GM23338 (cell line): ENCODE data around the gene BCL2. TPM values are rescaled to one million over a fixed set of nuclear protein-coding genes. Genes with fewer than 3 reads are reported as not detected.

Experiments
- ATAC-seq: fragments of 200-7000 bp; cut with Tn5 transposase; 3 replicates; pipeline ENCODE4 v1.9.1; 2020
- DNase-seq: peaks from one replicate; pipeline ENCODE4 v3.0.0-alpha.2; 2015; ENCODE audit warnings: low spot score
- H2AFZ ChIP-seq: fragments of 200-600 bp; sonication (generic); 2 replicates; pipeline ENCODE4 v1.8.0; 2016; ENCODE audit warnings: antibody characterized with exemption, mild to moderate bottlenecking, moderate library complexity
- H3F3A ChIP-seq: fragments of 200-600 bp; sonication (generic); replicated peaks from 2 replicates; pipeline ENCODE4 v1.8.0; 2017; ENCODE audit warnings: antibody characterized with exemption, mixed run types, low read depth
- H3K27ac ChIP-seq: fragments of 200-600 bp; sonication (generic); 2 replicates; pipeline ENCODE4 v1.6.1; 2016; ENCODE audit warnings: low read depth
- H3K27me3 ChIP-seq: fragments of 200-600 bp; sonication (generic); 2 replicates; pipeline ENCODE4 v1.8.0; 2016; ENCODE audit warnings: mild to moderate bottlenecking, mixed run types, moderate library complexity; ENCODE audit not compliant: insufficient read depth
- H3K36me3 ChIP-seq: fragments of 200-600 bp; sonication (generic); 2 replicates; pipeline ENCODE4 v1.8.0; 2016; ENCODE audit warnings: mild to moderate bottlenecking; ENCODE audit not compliant: insufficient read depth
- H3K4me1 ChIP-seq: fragments of 200-600 bp; sonication (generic); 2 replicates; pipeline ENCODE4 v1.8.0; 2016; ENCODE audit warnings: mild to moderate bottlenecking, moderate library complexity; ENCODE audit not compliant: insufficient read depth
- H3K4me2 ChIP-seq: fragments of 200-600 bp; sonication (generic); 2 replicates; pipeline ENCODE4 v1.7.1; 2017; ENCODE audit warnings: mixed run types
- H3K4me3 ChIP-seq: fragments of 200-600 bp; sonication (generic); 2 replicates; pipeline ENCODE4 v1.6.1; 2016; ENCODE audit warnings: mixed run types
- H3K79me2 ChIP-seq: fragments of 200-600 bp; sonication (generic); replicated peaks from 2 replicates; pipeline ENCODE4 v1.8.0; 2017; ENCODE audit warnings: mild to moderate bottlenecking; ENCODE audit not compliant: insufficient read depth
- H3K9me2 ChIP-seq: fragments of 200-600 bp; sonication (generic); 2 replicates; pipeline ENCODE4 v1.8.0; 2017; ENCODE audit not compliant: insufficient read depth
- H4K20me1 ChIP-seq: fragments of 200-600 bp; sonication (generic); replicated peaks from 2 replicates; pipeline ENCODE4 v1.8.0; 2017; ENCODE audit warnings: mild to moderate bottlenecking; ENCODE audit not compliant: insufficient read depth
- H3K27ac Mint-ChIP-seq: 2 replicates; pipeline ENCODE4 v1.8.0; 2020; ENCODE audit warnings: inconsistent platforms, mild to moderate bottlenecking, moderate library complexity, mixed read lengths
- H3K27me3 Mint-ChIP-seq: 3 replicates; pipeline ENCODE4 v1.8.0; 2022; ENCODE audit warnings: low read depth, mild to moderate bottlenecking, moderate library complexity, mixed read lengths, inconsistent platforms; ENCODE audit not compliant: insufficient read depth, poor library complexity
- H3K36me3 Mint-ChIP-seq: 3 replicates; pipeline ENCODE4 v1.8.0; 2021; ENCODE audit warnings: low read depth, mild to moderate bottlenecking, inconsistent platforms, moderate library complexity, mixed read lengths
- H3K4me1 Mint-ChIP-seq: 3 replicates; pipeline ENCODE4 v1.8.0; 2020; ENCODE audit warnings: mild to moderate bottlenecking, inconsistent platforms, mixed read lengths
- H3K4me3 Mint-ChIP-seq: 3 replicates; pipeline ENCODE4 v1.8.0; 2021; ENCODE audit warnings: moderate library complexity, mild to moderate bottlenecking, inconsistent platforms, mixed read lengths
- H3K9me3 Mint-ChIP-seq: 3 replicates; pipeline ENCODE4 v1.8.0; 2020; ENCODE audit warnings: moderate library complexity, mild to moderate bottlenecking, inconsistent platforms, mixed read lengths
- CREB1 ChIP-seq: fragments of 250-450 bp; sonication (Bioruptor Pico); IDR thresholded peaks from 2 replicates; pipeline ENCODE4 v1.5.0; 2020; ENCODE audit warnings: low read depth, mild to moderate bottlenecking, moderate library complexity
- CTCF ChIP-seq, 2 experiments: fragments of 200-600 bp in 1 of 2; sonication (generic) in 1 of 2; conservative IDR thresholded peaks; 2 replicates each; pipeline versions ENCODE4 v1.5.1 to v1.6.1; 2016 to 2017; ENCODE audit warnings: antibody characterized with exemption in 2 of 2, low read depth in 2 of 2, mild to moderate bottlenecking in 2 of 2, moderate library complexity in 1 of 2
- ETS1 ChIP-seq: IDR thresholded peaks from 2 replicates; pipeline ENCODE4 v1.6.1; 2016; ENCODE audit warnings: antibody characterized with exemption
- EZH2 ChIP-seq: fragments of 200-600 bp; sonication (generic); IDR thresholded peaks from one replicate; pipeline ENCODE4 v1.8.0; 2017; ENCODE audit warnings: antibody characterized with exemption, mild to moderate bottlenecking, low read depth; ENCODE audit not compliant: unreplicated experiment
- EZH2phosphoT487 ChIP-seq: fragments of 200-600 bp; sonication (generic); IDR thresholded peaks from one replicate; pipeline ENCODE4 v1.8.1; 2018; ENCODE audit warnings: antibody characterized with exemption; ENCODE audit not compliant: unreplicated experiment
- JUNB ChIP-seq: IDR thresholded peaks from one replicate; pipeline ENCODE4 v1.6.1; 2016; ENCODE audit warnings: antibody characterized with exemption; ENCODE audit not compliant: unreplicated experiment
- NANOG ChIP-seq: IDR thresholded peaks from 2 replicates; pipeline ENCODE4 v1.6.1; 2016; ENCODE audit warnings: antibody characterized with exemption, borderline replicate concordance
- POLR2AphosphoS5 ChIP-seq: IDR thresholded peaks from 2 replicates; pipeline ENCODE4 v1.6.1; 2016; ENCODE audit warnings: antibody characterized with exemption, low read depth
- REST ChIP-seq: IDR thresholded peaks from one replicate; pipeline ENCODE4 v1.6.1; 2018; ENCODE audit warnings: antibody characterized with exemption; ENCODE audit not compliant: unreplicated experiment
- STAT1 ChIP-seq: IDR thresholded peaks from one replicate; pipeline ENCODE4 v1.6.1; 2016; ENCODE audit warnings: antibody characterized with exemption; ENCODE audit not compliant: unreplicated experiment
- ZNF114 ChIP-seq: fragments of 250-450 bp; sonication (Bioruptor Pico); IDR thresholded peaks from 2 replicates; pipeline ENCODE4 v1.5.0; 2020; ENCODE audit warnings: mild to moderate bottlenecking, moderate library complexity
- ZNF331 ChIP-seq: fragments of 250-450 bp; sonication (Bioruptor Pico); IDR thresholded peaks from 2 replicates; pipeline ENCODE4 v1.5.0; 2020; ENCODE audit warnings: low read depth, mild to moderate bottlenecking, moderate library complexity
- ZNF462 ChIP-seq: fragments of 250-450 bp; sonication (Bioruptor Pico); IDR thresholded peaks from 2 replicates; pipeline ENCODE4 v1.5.0; 2020; ENCODE audit warnings: mild to moderate bottlenecking, moderate library complexity
- polyA plus RNA-seq: library from polyadenylated mRNA; unstranded; fragments of >200 nt; fragmentation: Nextera tagmentation; extraction: Ambion mirVana; gene quantifications from 2 replicates; pipeline ENCODE4 v1.2.1, GENCODE V29; 2016
- total RNA-seq: library from RNA; depleted of rRNA; stranded (reverse); fragments of >200 nt; shearing (Covaris generic); gene quantifications from 2 replicates; pipeline ENCODE4 v1.2.3, GENCODE V29; 2014

The BCL2 gene
- total and polyA plus RNA-seq, 2 experiments from 2014 or later, result 1.2 to 4.0 TPM

- TF ChIP-seq ZNF462 (CRISPR knock-in tag), result no peak
Measured at GRCh38 chr18:63247506-63247905, 72.1 kb downstream of the BCL2 start (continued).

GRCh38 chr18:63245600-63245999 is 74.0 kb downstream of the BCL2 start:
- Histone ChIP-seq H3K79me2 (no peaks in the 10 kb centered on the region), H3F3A (no peaks in the 10 kb centered on the region), H3K4me2 (no peak overlapping the region), H3K4me1 (no peaks in the 10 kb centered on the region), H3K27me3 (no peaks in the 10 kb centered on the region), H3K36me3 (no peaks in the 10 kb centered on the region), H4K20me1 (no peaks in the 10 kb centered on the region), H3K4me3 (no peak overlapping the region), H3K9me2 (0 out of 2 replicates have a peak, but pooled peaks cover 4% of the 10 kb centered on the region), H2AFZ (no peak overlapping the region), H3K27ac (no peak overlapping the region)
- H3K27me3 Mint-ChIP-seq, result no peaks in the 10 kb centered on the region
- no peaks in the 10 kb centered on the region for H3K36me3 Mint-ChIP-seq
- no peaks in the 10 kb centered on the region for H3K9me3 Mint-ChIP-seq
- no peaks in the 10 kb centered on the region for H3K4me1 Mint-ChIP-seq
- H3K4me3 Mint-ChIP-seq, result no peak overlapping the region
- H3K27ac Mint-ChIP-seq, result no peak overlapping the region
- DNase-seq, result no peak
- ATAC-seq, result no peak
- TF ChIP-seq ETS1 (no peak), REST (no peak), CTCF (conservative IDR thresholded peaks at IDR 0.05; ENCODE audit: low read depth in 2 of 2) (no peak), STAT1 (no peak), EZH2 (no peak), NANOG (no peak), JUNB (no peak), ZNF114 (CRISPR knock-in tag) (no peak), CREB1 (CRISPR knock-in tag) (no peak), POLR2AphosphoS5 (no peak), ZNF331 (CRISPR knock-in tag) (no peak), EZH2phosphoT487 (no peak)
